Left cardiac atrium (tissue), 4 donors: ENCODE measurements around the gene QDPR. TPM values are rescaled to one million over a fixed set of nuclear protein-coding genes. Genes with fewer than 3 reads are reported as not detected.
"Not testable (repeated sequence)": the region's sequence is repeated elsewhere in the genome, so short reads cannot be mapped to it uniquely, and the experiment has no call there.

Experiments
- ATAC-seq, 2 donors: fragments of 200-7000 bp; cut with Tn5 transposase; one replicate each; pipeline ENCODE4 v1.9.1; 2020; ENCODE audit warnings: mild to moderate bottlenecking in 2 of 2, moderate library complexity in 2 of 2
- DNase-seq: peaks from one replicate; pipeline ENCODE4 v3.0.0-alpha.2; 2020
- intact Hi-C, 2 donors: fragments of 100-400 bp; cut with DNase I; formaldehyde crosslinking; loops; one replicate each; pipeline versions ENCODE4 v1.14.1 to v1.15.1; 2022 to 2023
- long read RNA-seq: library from polyadenylated mRNA; unstranded; transcript quantifications from one replicate; pipeline ENCODE4 v2.0.0, GENCODE V29; 2021
- total RNA-seq, 2 donors: library from RNA; stranded (reverse); fragmentation: NEBNext Ultra II Directional; extraction: Animal tissue kit (Norgen Biotek cat#: 25700); gene quantifications; one replicate each; pipeline ENCODE4 v1.2.1, GENCODE V29; 2021
- donor health status: DM: no; HTN: yes; CAD: no.
- donor health status: DM: no; HTN: yes; CAD: no; lungs with severe emphysema.
- donor health status: DM: yes; HTN: yes; CAD: no.
- donor health status: Dilated cardiomyopathy.

Gene QDPR
- total RNA-seq: 10 to 100 TPM; 38.3 to 45.4 TPM
- long read RNA-seq, transcript QDPR-201 (7 exons, 1,648 nt): major isoform, 55 of 64 reads
- long read RNA-seq, partial matches to known transcripts: 1 of 64 reads
- long read RNA-seq, other reads (novel, unspliced or antisense): 5 of 64 reads

DNA sequence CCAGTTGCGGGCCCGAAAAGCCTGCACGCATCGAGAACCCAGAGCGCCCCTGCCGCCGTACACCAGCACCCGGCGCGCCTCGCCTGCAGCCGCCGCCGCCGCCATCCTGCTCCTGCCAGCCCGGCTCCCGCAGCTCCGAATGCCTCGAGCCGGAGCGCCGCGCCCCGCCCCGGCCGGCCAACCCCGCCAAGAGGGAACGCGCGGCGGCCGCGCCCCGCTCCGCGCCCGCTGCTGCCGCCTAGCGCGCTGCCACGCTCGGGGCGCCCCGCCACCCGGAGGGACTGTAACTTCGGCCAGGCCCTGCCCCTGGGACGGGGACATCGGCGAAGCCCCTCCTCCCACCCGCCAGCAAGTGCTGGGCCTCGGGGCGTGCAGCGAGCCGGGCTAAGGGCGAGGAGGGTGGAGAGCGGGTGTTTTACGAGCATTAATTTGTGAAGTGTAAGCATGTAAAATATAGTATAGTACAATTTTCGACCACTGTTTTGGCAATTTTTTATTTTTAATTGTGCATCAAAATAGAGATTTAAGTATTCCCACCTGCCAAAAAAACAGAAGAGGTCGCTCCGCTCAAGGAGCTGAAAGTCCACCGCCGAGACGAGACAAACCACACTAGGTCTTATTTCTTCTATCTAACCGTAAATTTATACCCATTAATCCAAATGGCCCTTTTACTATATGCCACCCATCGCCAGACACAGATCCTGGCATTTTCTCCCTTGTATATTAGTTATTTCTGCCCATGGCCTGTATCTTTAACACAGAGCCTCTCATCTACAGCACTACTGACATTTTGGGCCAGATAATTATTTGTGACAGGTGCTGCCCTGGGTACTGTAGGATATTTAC, at the start of gene QDPR:
TSS of gene QDPR (minus strand) at position 141 of the 846 bp plus-strand sequence. CDS start at position 105, 36 bp downstream.
- intact Hi-C loops: no loop called here
- DNase-seq (peak; percentile 90), ATAC-seq (peak; percentile 95 to 96)

DNA sequence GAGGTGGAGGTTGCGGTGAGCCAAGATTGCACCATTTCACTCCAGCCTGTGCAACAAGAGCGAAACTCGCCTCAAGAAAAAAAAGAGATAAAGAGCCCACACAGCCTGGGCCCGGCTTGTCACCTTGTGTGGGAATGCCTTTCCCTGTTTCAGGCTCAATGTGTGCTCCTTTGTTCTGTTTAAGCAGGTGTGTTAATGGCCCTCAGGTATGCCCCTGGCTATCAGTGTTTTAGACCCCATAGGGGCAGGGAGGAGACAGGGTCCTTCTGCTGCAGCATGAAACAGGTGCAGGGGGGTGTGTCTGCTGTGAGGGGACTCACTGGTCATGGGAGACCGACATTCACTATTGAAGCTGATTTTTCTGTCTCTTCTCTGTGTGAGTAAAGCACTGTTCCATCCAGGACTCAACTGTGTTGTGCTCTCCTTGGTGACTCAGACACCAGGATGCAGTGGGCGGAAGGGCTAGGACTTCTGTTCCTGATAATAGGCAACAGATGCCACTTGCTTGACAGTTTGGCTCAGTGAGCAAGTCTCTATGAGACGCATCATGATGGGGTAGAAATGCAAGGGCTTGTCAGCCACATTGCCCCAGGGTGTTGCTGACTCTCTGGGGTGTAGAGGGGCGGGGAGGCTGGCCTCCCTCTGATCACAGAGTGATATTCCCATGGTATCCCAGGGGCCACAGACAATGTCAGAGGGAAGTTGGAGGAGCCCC, 49.5 kb upstream of the QDPR start:
- ATAC-seq (no peak), DNase-seq (no peak)

DNA sequence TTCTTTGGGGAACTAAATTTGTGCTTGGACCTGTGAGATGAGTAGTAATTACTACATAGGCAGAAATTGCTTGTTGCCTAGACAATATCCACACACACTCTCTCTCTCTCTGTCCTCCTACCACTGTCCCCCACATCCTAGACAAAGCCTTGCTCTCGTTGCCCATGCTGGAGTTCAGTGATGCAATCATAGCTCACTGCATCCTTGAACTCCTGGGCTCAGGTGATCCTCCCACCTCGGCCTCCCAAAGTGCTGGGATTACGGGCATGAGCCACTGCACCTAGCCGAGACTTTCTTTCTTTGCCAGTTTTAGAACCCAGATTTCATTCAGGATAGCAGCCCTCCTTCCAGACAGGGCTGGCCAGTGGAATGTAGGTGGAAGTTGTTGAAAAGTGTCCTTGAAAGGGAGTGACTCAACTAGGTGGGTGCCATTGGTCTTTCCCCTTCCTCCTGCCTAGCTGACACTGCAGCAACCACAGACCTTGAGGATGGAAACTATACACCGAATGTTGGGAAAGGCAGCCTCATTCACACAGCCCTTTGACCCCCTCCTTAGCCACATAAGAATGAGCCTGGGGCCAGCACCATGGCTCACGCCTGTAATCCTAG, 48.3 kb upstream of the QDPR start:
- intact Hi-C loops: no loop called here
- no peak for DNase-seq
- ATAC-seq: no peak

More for the DNA sequence above, 49.5 kb upstream of the QDPR start:
- intact Hi-C loops: no loop called here

DNA sequence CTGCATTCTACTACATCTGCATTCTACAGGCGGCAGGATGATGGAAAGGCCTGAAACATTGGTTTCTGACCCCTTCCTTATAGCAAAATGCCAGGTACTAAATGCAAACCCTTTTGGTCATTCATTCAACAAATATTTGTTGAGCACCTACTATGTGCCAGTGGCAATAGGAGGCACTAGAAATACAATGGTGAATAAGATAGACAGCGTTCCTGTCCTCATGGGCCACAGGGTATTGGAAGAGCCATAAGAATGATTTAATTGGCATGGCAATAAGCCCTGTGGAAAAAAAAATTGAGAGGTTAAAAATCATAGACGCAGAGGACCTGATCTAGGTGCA, 47.8 kb upstream of the QDPR start:
- intact Hi-C loops: loop anchor here in 1 of 2 donors (10.0 kb wide), 1 partner anchor 1025 kb away; no protein-coding TSS in a partner anchor
- ATAC-seq: no peak
- DNase-seq: no peak

DNA sequence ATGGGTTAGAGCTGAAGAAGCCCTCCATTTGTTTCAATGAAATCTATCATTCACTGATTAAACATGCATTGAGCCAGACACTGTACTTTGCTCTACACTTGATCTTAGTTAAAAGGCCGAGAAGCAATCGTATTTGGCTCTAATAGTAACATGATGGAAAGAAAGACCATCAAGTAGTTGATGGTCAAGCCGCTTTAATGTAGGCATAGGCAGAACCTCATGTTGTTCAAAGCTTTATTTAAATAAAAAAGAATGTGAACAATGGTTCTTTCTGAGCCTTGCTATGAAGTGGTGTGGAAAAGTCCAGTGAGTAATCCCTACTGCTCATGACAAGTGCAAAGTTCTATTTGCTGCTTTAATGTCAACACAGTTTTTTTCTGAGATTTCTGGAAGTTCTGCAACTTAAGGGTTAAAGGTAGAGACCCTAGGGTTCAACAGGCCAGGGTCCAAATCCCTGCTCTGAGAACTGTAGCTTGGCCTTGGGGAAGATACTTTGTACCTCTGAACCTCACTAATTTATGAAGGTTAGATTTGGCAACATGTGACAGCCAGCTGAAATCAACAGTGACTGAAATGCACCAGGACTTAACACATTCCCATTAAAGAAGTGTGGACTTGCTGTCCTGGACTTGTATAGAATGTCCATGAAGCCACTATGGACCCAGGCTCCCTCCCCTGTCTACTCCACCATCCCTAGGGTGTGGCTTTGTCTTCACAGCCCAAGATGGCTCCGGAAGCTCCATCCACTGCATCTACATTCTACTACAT, 47.2 kb upstream of the QDPR start:
- intact Hi-C loops: loop anchor here in 1 of 2 donors (10.0 kb wide), 1 partner anchor 1026 kb away; no protein-coding TSS in a partner anchor
- DNase-seq (no peak), ATAC-seq (no peak)

DNA sequence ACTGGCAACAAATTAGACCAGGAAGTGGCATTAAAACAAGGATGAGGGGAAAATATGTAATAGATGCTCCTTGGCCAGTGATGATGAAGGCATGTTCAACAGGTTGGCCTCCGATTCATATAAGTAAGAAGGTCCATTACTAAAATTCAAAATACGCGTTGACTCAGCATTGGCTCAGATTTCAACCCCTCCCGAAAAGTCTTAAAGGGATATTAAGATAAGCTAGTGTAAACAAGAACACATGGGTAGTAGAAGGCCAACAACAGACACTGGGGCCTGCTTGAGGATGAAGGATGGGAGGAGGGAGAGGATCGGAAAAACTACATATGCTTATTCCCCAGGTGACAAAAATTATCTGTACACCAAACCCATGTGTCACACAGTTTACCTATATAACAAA, 46.0 kb upstream of the QDPR start:
- intact Hi-C loops: loop anchor here in 1 of 2 donors (10.0 kb wide), 1 partner anchor 1027 kb away; no protein-coding TSS in a partner anchor
- no peak for ATAC-seq
- no peak for DNase-seq

DNA sequence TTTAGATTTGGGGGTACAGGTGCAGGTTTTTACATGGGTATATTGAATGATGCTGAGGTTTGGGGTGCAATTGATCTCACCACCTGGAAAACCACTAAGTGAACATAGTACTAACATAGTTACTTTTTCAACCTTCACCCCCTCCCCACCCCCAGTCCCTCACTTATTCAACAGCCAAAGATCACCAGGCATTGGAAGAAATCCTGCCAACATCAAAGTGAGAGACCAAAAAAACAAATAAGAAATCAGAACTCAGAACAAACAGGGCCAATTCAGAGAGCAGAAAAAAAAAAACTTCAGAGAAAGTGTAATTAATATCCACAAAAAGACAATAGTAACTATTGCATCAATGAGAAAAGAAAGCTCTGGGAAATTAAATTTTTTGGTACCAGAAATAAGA, 44.6 kb upstream of the QDPR start:
- DNase-seq (no peak), ATAC-seq (no peak)
- intact Hi-C loops: loop anchor here in 1 of 2 donors (10.0 kb wide), 1 partner anchor 1028 kb away; no protein-coding TSS in a partner anchor

DNA sequence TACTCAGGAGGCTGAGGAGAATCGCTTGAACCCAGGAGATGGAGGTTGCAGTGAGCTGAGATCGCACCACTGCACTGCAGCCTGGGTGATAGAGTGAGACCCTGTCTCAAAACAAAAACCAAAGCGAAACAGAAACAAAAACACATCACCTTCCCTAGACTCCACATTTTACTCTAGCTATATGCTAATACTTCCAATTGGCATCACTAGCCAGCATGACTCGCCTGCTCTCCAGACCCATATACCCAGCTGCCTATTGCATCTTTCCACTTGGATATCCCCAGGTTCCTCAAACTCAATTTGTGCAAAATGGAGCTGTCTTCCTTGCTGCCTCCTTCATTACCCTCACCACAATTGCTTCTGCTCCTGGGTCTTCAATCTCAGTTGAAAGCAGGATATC, 42.7 kb upstream of the QDPR start:
- ATAC-seq (no peak), DNase-seq (no peak)
- intact Hi-C loops: loop anchor here (5.0 to 10.0 kb wide), 4 partner anchors 83 to 1038 kb away; no protein-coding TSS in a partner anchor

DNA sequence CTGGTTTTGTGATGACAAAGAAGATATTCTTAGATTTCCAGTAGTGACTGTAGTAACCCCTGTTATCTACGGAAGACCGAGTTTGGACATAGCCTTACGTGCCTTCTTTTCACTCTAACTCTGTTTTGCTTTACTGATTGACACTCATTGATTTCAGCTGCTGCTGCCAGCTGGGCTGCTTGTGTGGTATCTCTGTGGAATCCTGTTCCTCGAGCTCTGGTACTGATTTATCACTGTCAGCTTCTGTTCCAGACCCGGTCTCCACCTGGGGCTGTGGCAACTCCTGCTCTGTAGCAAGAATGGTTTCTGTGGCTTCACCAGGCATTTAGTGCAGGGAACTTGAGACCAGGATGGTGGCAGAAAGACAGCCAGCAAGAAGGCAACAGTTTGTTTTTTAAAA, 40.5 kb upstream of the QDPR start:
- DNase-seq (no peak), ATAC-seq (no peak)
- intact Hi-C loops: loop anchor here (5.0 to 10.0 kb wide), 4 partner anchors 85 to 1040 kb away; no protein-coding TSS in a partner anchor

DNA sequence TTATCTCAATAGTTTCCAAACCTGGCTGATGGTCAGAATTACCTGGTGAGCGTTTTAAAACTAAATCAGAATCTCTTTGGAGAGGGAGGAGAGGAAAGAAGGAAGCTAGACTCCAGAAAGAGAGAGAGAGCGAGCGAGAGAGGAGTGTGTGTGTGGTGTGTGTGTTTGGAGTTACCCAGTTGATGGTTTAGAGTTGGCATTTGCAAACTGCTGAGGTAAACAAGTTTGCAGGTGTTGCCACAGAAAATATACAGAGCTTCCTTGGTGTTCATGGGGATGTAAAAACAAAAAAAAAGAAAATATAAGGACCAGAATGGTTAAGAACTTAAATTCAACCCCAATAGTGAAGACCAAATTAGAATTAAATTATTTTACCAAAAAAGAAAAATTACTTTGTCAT, 38.7 kb upstream of the QDPR start:
- no peak for DNase-seq
- ATAC-seq: no peak
- intact Hi-C loops: loop anchor here (5.0 to 10.0 kb wide), 4 partner anchors 87 to 1042 kb away; no protein-coding TSS in a partner anchor

DNA sequence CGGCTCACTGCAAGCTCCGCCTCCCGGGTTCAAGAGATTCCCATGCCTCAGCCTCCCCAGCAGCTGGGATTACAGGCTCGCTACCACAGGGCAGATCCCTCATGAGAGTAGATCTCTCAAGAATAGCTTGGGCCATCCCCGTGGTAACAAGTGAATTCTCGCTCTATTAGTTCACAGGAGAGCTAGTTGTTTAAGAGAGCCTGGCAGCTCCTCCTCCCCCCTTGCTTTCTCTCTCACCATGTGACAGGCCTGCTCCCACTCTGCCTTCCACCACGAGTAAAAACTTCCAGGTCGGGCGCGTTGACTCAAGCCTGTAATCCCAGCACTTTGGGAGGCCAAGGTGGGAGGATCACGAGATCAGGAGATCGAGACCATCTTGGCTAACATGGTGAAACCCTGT, 34.8 kb upstream of the QDPR start:
- no peak for DNase-seq
- intact Hi-C loops: no loop called here
- no peak for ATAC-seq

DNA sequence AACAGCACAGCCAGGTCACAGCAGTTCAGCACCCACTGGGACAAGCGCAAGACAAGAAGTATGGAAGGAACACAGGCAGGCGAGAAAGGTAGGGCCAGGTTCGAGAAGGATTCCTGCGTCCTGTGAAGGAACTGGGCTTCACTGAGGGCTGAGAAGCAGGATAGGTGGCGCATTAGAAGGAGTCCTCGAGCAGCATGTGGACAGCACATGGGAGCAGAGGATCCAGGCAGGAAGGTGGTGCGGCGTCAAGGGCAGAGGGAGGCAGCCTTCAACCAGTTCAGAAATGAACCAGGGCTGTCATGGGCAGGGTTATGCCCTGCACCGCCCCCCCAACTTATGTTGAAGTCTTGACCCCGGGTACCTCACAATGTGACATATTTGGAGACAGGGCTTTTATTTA, 34.3 kb upstream of the QDPR start:
- no peak for ATAC-seq
- intact Hi-C loops: no loop called here
- no peak for DNase-seq

DNA sequence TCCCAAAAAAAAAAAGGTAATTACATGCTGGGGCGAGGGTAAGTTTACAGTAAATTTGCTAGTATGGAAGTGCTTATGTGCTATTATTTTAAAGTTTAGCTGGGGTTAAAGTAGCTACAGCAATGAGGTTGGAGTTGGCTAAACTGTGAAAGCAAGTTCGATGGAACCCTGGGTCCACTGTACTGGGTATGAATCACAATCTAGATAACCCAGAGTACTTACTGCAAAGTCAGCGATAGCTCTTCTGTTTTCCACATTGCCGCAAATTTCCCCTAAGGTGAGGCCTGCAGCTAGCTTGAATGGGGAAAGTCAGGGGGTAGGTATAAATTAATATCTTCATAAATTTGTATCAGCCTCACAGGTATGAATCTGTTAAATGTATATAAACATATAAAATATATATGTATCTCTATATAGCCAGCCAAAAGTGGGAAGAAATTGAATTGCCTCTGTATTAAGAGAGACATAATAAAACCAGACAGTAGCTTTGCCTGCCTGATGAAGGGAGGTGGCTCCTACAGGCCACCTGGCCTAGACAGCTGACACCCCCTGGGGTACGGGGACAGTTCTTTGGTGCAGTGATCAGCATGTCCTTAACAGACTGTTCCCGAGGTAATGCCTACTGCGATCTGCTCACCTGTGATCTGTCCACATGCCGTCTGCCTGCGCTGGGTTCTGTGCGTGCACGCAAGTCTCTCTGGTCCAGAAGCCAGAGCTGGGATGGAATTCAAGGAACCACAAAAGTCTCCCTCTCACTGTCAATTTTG, 33.7 kb upstream of the QDPR start:
- DNase-seq (no peak), ATAC-seq (no peak)
- intact Hi-C loops: no loop called here

DNA sequence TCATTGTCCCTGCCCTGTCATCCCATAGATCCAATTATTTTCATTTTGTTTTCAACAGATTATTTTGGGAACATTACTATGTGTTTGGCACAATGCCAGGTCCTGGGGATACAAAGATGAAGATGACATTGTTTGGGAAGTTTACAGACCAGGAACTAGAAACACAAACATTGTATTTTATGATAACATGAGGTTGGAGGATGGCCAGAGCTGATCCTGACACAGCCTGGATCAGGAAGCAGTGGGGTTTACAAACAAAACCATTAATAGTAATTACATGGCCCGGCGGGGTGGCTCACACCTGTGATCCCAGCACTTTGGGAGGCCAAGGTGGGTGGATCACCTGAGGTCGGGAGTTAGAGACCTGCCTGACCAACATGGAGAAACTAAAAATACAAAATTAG, 32.9 kb upstream of the QDPR start:
- ATAC-seq (no peak), DNase-seq (no peak)
- intact Hi-C loops: no loop called here

DNA sequence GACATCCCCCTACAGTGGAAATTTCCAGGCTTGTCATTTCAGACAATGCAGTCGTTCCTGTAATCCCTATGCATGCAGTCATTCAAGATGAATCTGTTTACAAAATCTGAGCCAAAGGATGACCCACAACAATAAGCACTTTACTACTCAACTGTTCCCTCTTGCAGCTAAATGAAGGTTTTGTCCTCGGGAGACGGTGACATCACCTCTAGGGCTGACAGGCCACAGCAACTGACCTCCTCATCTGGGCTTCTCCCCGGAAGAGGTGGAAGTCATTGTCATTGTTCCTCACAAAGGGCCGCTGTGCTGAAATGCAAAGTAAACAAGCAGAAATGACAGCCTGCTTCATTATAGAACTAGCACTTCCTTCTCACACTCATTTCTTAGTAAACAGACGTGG, 32.3 kb upstream of the QDPR start:
- intact Hi-C loops: no loop called here
- no peak for ATAC-seq
- no peak for DNase-seq

DNA sequence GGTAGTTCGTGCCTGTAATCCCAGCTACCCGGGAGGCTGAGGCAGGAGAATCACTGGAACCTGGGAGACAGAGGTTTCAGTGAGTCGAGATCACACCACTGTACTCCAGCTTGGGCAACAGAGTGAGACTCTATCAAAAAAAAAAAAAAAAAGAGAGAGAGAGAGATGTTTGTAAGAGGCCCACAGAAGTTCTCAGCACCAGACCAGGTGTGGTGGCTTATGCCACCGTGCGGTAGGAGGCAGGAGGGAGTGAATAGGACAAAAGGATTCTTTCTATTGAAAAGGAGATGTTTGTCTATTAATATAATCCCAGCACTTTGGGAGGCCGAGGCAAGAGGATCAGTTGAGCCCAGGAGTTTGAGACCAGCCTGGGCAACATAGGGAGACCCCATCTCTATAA, 25.2 kb upstream of the QDPR start:
- ATAC-seq, intact Hi-C loops: not testable (repeated sequence)

DNA sequence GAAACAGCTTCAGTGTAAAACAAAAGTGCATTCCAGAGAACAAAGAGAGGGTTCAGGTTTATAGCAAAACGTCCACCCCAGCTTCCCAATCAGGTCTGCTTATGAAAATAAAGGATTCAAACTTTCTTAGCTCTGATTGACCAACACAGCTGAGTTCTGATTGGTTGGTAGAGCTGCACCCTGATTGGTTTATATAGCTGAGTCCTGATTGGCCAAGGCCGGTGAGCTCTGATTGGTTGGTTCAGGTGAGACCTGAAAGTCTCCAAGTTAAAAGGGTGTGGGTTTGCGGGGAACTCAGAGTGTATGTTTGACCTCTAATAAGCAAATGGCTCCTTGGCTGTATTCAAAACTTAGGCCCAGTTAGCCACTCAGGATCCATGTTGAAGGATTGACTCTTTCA, 24.0 kb upstream of the QDPR start:
- ATAC-seq: no peak

More for the DNA sequence above, 25.2 kb upstream of the QDPR start:
- not testable (repeated sequence) for DNase-seq

DNA sequence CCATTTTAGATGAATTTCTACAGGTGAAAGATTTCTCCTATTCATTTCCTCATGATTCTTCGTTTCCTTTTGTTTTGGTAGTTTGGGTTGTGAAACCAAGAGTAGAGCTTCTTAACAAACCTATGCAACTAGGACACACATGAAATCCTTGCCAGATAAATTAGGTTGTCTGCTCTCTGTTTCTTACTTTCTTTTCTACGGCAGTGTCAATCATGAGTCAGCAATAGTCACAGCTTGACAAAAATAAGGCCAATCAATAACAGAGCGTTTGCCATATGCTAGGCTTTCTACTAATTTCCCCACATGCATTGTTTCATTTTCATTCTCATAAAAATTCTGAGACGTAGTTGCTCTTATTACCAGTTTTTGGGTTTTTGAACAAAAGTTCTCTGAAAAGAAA, 23.4 kb upstream of the QDPR start:
- intact Hi-C loops: no loop called here
- DNase-seq: no peak
- ATAC-seq: no peak

More for the DNA sequence above, 24.0 kb upstream of the QDPR start:
- DNase-seq: no peak
- intact Hi-C loops: no loop called here
